MCF 10A (cell line): ENCODE data around the gene TLCD5. TPM values are rescaled to one million over a fixed set of nuclear protein-coding genes. Genes with fewer than 3 reads are reported as not detected.

Source experiments
- BruUV-seq: library from RNA; stranded (reverse); fragments of 400-500 nt; replicated peaks from 2 replicates; lab custom pipeline; 2021; lab: Mats Ljungman, UMichigan
- CTCF ChIA-PET: fragments of 300-600 bp; sonication (Branson Sonifier 250); formaldehyde crosslinking; extraction: SDS; loops from one replicate; lab custom pipeline; 2021; ENCODE audit warnings: antibody characterized with exemption, inconsistent platforms; lab: Yijun Ruan, JAX
- POLR2A ChIA-PET: fragments of 300-600, 350-650 bp; sonication (Branson Sonifier 250); formaldehyde crosslinking; extraction: SDS; loops from one replicate; lab custom pipeline; 2020; ENCODE audit warnings: antibody characterized with exemption, inconsistent platforms; lab: Yijun Ruan, JAX
- DNase-seq: peaks from one replicate; pipeline ENCODE4 v3.0.0-alpha.2; 2018; ENCODE audit not compliant: unreplicated experiment
- H3K27ac Mint-ChIP-seq: one replicate; pipeline ENCODE4 v1.8.0; 2022; ENCODE audit warnings: mild to moderate bottlenecking, low read depth, mixed read lengths; ENCODE audit not compliant: unreplicated experiment
- H3K27me3 Mint-ChIP-seq: one replicate; pipeline ENCODE4 v1.8.0; 2022; ENCODE audit warnings: mixed read lengths; ENCODE audit not compliant: insufficient read depth, unreplicated experiment
- H3K36me3 Mint-ChIP-seq: one replicate; pipeline ENCODE4 v1.8.0; 2022; ENCODE audit warnings: mild to moderate bottlenecking, moderate library complexity, mixed read lengths; ENCODE audit not compliant: insufficient read depth, unreplicated experiment
- H3K4me1 Mint-ChIP-seq: one replicate; pipeline ENCODE4 v1.8.0; 2022; ENCODE audit warnings: mixed read lengths; ENCODE audit not compliant: insufficient read depth, unreplicated experiment
- H3K4me3 Mint-ChIP-seq: one replicate; pipeline ENCODE4 v1.8.0; 2022; ENCODE audit warnings: mild to moderate bottlenecking, moderate library complexity, mixed read lengths; ENCODE audit not compliant: unreplicated experiment
- H3K9me3 Mint-ChIP-seq: one replicate; pipeline ENCODE4 v1.8.0; 2022; ENCODE audit warnings: mixed read lengths; ENCODE audit not compliant: unreplicated experiment
- CTCF ChIP-seq: fragments of 200-600 bp; IDR thresholded peaks from one replicate; pipeline ENCODE4 v1.8.0; 2022; ENCODE audit warnings: antibody characterized with exemption, mild to moderate bottlenecking; ENCODE audit not compliant: unreplicated experiment
- intact Hi-C: fragments of 100-400 bp; cut with micrococcal nuclease; formaldehyde crosslinking; loops from 2 replicates; pipeline ENCODE4 v1.14.1; 2022
- total RNA-seq: library from RNA; stranded (reverse); gene quantifications from 2 replicates; pipeline ENCODE4 v1.2.3, GENCODE V29; 2022

Gene TLCD5
- total RNA-seq, 1 experiment from 2014 or later: 9.6 TPM

- Mint-ChIP-seq H3K27ac (no peak overlapping the region), H3K4me1 (peaks cover 62% of the 10 kb centered on the region), H3K27me3 (no peaks in the 10 kb centered on the region), H3K9me3 (no peaks in the 10 kb centered on the region), H3K4me3 (no peak overlapping the region), H3K36me3 (no peaks in the 10 kb centered on the region)
- ChIA-PET CTCF (no interaction called here), POLR2A (interaction anchor here (0.8 to 4.6 kb wide), 3 partner anchors 8 to 144 kb away, joined by 4 to 34 read pairs (median 4); no protein-coding TSS in a partner anchor)
- intact Hi-C loops: no loop called here
- TF ChIP-seq CTCF: no peak
- DNase-seq: no peak
- no TSS peak for BruUV-seq
Measured at GRCh38 chr11:120343429-120343828, 18.3 kb downstream of the TLCD5 start.

DNA sequence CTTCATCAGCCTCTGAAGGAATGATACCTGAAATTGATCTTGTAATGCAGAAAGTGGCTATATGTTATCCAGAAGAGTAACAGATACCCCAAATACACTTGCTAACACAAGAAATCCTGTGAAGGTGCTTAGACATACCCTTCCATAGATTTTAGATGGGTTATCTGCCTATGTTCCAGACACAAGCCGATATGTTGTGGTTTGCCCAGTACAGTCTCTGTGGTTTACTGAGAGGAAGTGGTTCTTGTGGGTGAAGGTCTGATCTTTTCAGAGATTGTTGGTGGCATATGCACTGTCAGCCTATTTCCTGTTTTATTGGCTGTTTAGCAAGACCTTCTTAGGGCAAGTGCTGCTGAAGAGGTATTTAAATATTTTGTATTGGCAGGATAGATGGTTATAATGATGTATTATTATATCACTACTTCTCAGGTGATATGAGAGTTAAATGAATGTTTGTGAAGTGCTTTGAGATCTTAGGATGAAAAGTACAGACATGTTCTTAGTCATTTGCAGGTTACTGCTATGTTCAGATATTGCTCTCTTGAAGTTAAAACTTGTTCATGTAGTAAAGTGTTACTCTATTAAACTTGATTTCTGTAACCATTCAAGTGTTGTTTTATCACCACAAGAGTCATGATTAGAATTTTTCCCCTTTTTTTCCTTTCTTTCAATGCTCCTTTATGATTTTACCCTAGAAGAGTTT is 19.4 kb downstream of the TLCD5 start:
- Mint-ChIP-seq H3K27ac (no peak overlapping the region), H3K36me3 (no peaks in the 10 kb centered on the region), H3K4me3 (peak overlapping the region; percentile 21), H3K27me3 (no peaks in the 10 kb centered on the region), H3K4me1 (peaks cover 54% of the 10 kb centered on the region), H3K9me3 (no peaks in the 10 kb centered on the region)
- CTCF ChIA-PET: no interaction called here
- TF ChIP-seq CTCF: no peak
- DNase-seq: peak; percentile 56
- no TSS peak for BruUV-seq
- POLR2A ChIA-PET: interaction anchor here (1.9 to 2.4 kb wide), 2 partner anchors 56 to 67 kb away, joined by 5 to 13 read pairs; no protein-coding TSS in a partner anchor
- intact Hi-C loops: no loop called here

DNA sequence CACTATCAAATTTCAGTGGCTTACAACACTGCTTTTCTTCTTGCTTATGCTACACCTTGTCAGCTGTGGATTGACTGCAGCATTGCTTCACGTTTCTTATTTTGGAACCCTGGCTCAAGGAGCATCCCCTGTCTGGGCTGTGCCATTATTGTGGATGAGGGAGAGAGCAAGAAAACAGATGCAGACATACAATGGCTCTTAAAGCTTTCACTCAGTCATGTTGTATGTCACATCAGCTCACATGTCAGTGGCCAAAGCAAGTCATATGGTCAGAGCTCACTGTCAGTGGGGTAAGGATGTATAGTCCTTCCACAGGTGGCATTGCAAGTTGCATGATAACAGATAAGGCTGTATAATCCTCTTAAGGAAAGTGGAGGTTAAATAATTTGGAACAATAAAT is 21.1 kb downstream of the TLCD5 start:
- no TSS peak for BruUV-seq
- Mint-ChIP-seq H3K27ac (no peak overlapping the region), H3K9me3 (no peaks in the 10 kb centered on the region), H3K4me3 (no peak overlapping the region), H3K4me1 (peaks cover 40% of the 10 kb centered on the region), H3K36me3 (no peaks in the 10 kb centered on the region), H3K27me3 (no peaks in the 10 kb centered on the region)
- TF ChIP-seq CTCF: no peak
- POLR2A ChIA-PET: interaction anchor here (1.5 to 2.6 kb wide), 4 partner anchors 10 to 86 kb away, joined by 5 to 25 read pairs (median 9); partner anchors contain the start of gene ARHGEF12
- CTCF ChIA-PET: no interaction called here
- intact Hi-C loops: no loop called here
- DNase-seq: no peak

GRCh38 chr11:120350637-120351036 is 25.5 kb downstream of the TLCD5 start:
- Mint-ChIP-seq H3K4me3 (no peak overlapping the region), H3K4me1 (peaks cover 20% of the 10 kb centered on the region), H3K27me3 (no peaks in the 10 kb centered on the region), H3K36me3 (no peaks in the 10 kb centered on the region), H3K27ac (no peak overlapping the region), H3K9me3 (no peaks in the 10 kb centered on the region)
- ChIA-PET POLR2A (interaction anchor here (1.3 kb wide), 1 partner anchor 48 kb away, joined by 5 read pairs; no protein-coding TSS in a partner anchor), CTCF (interaction anchor here (0.6 kb wide), 1 partner anchor 299 kb away, joined by 3 read pairs; no protein-coding TSS in a partner anchor)
- no TSS peak for BruUV-seq
- TF ChIP-seq CTCF: no peak
- intact Hi-C loops: no loop called here
- no peak for DNase-seq
